Astrocyte (in vitro differentiated cells and primary cell): Measurements from ENCODE around the gene TSNAX.

Experiments used
- EZH2 ChIP-seq: IDR thresholded peaks from 2 replicates; pipeline ENCODE4 v1.6.1; 2012; ENCODE audit warnings: mild to moderate bottlenecking, low read length, inconsistent platforms; ENCODE audit not compliant: insufficient read depth
- TF ChIP-seq, protein P1 (sequence below): IDR thresholded peaks from 2 replicates; pipeline ENCODE4 v1.5.1; 2011; ENCODE audit warnings: low read depth, mild to moderate bottlenecking, inconsistent platforms, low read length, moderate library complexity; ENCODE audit not compliant: insufficient read depth

DNA sequence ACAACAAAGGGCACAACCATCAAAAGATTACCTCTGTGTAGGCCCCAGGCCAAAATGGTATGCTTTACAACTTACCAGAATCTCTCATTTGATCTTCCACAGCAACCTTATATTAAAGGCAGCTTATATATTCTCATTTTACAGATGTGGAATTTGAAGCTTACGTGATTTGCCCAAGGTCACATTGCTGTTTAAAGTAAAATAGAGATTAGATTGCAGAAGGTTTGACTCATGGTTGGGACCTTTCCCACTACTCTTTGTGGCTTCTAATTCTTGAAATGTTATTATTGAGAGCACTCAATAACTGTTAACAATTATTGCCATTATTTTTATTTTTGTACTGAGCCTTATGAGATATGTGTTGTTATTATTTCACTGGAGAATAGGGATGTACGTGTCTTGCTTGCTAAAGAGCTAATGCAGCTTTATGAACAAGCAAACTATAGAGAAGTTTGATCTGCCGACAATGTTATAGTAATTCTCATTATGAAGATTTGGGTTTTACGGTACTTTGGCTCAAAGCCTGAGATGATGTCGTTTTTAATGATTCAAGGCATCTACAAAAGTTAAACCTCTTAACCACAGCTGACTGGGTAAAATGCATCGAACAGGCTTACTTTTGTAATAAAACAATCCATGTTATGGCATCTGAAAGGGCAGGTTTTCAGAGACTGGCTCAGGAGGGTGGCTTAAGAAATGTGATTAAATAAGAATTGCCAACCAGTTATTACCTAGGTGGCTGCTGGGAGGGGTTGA lies 43.3 kb upstream of the TSNAX start:
- TF ChIP-seq EZH2, result no peak
- TF ChIP-seq, protein P1, sequence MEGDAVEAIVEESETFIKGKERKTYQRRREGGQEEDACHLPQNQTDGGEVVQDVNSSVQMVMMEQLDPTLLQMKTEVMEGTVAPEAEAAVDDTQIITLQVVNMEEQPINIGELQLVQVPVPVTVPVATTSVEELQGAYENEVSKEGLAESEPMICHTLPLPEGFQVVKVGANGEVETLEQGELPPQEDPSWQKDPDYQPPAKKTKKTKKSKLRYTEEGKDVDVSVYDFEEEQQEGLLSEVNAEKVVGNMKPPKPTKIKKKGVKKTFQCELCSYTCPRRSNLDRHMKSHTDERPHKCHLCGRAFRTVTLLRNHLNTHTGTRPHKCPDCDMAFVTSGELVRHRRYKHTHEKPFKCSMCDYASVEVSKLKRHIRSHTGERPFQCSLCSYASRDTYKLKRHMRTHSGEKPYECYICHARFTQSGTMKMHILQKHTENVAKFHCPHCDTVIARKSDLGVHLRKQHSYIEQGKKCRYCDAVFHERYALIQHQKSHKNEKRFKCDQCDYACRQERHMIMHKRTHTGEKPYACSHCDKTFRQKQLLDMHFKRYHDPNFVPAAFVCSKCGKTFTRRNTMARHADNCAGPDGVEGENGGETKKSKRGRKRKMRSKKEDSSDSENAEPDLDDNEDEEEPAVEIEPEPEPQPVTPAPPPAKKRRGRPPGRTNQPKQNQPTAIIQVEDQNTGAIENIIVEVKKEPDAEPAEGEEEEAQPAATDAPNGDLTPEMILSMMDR, result no peak
